Neuronal stem cell (in vitro differentiated cells): ENCODE measurements around the gene PPP2R1B.

Experiments
- DNase-seq: peaks from one replicate; pipeline ENCODE4 v3.0.0-alpha.2; 2013; ENCODE audit warnings: low spot score
- H2AFZ ChIP-seq: one replicate; pipeline ENCODE4 v1.6.1; 2013; ENCODE audit warnings: mild to moderate bottlenecking, low read length, inconsistent platforms
- H2AK5ac ChIP-seq: 2 replicates; pipeline ENCODE4 v1.6.1; 2013; ENCODE audit warnings: low read depth, mild to moderate bottlenecking, inconsistent platforms, low read length, moderate library complexity, mixed read lengths
- H2BK120ac ChIP-seq: 2 replicates; pipeline ENCODE4 v1.6.1; 2013; ENCODE audit warnings: low read depth, mild to moderate bottlenecking, inconsistent platforms, low read length, moderate library complexity, mixed read lengths
- H2BK12ac ChIP-seq: one replicate; pipeline ENCODE4 v1.6.1; 2013; ENCODE audit warnings: low read length, inconsistent platforms
- H2BK15ac ChIP-seq: 2 replicates; pipeline ENCODE4 v1.6.1; 2013; ENCODE audit warnings: mild to moderate bottlenecking, low read length, inconsistent platforms, mixed read lengths
- H2BK5ac ChIP-seq: one replicate; pipeline ENCODE4 v1.6.1; 2013; ENCODE audit warnings: inconsistent platforms, mild to moderate bottlenecking, low read length, moderate library complexity
- H3K14ac ChIP-seq: one replicate; pipeline ENCODE4 v1.6.1; 2013; ENCODE audit warnings: low read length, inconsistent platforms
- H3K18ac ChIP-seq: 2 replicates; pipeline ENCODE4 v1.6.1; 2013; ENCODE audit warnings: low read length, inconsistent platforms
- H3K23ac ChIP-seq: 2 replicates; pipeline ENCODE4 v1.6.1; 2013; ENCODE audit warnings: low read depth, mild to moderate bottlenecking, mixed read lengths, low read length, inconsistent platforms; ENCODE audit not compliant: poor library complexity
- H3K27ac ChIP-seq: replicated peaks from 3 replicates; pipeline ENCODE4 v1.5.1; 2013; ENCODE audit warnings: low read length, inconsistent platforms
- H3K27me3 ChIP-seq, 3 experiments: 2 replicates each; pipeline ENCODE4 v1.6.1; 2013; ENCODE audit warnings: low read length in 3 of 3, mild to moderate bottlenecking in 2 of 3, inconsistent platforms in 1 of 3, low read depth in 1 of 3, mixed read lengths in 1 of 3, moderate library complexity in 1 of 3; ENCODE audit not compliant: control insufficient read depth in 3 of 3, insufficient read depth in 3 of 3
- H3K36me3 ChIP-seq, 2 donors: replicated peaks in 1 of 2; 2 replicates each; pipeline ENCODE4 v1.6.1; 2013; ENCODE audit warnings: low read length in 2 of 2; ENCODE audit not compliant: control insufficient read depth in 2 of 2, insufficient read depth in 2 of 2
- H3K4ac ChIP-seq: 2 replicates; pipeline ENCODE4 v1.6.1; 2013; ENCODE audit warnings: inconsistent platforms, mild to moderate bottlenecking, low read length, moderate library complexity
- H3K4me1 ChIP-seq, 2 donors: 1 replicate in 1 of 2; 2 replicates in 1 of 2; pipeline ENCODE4 v1.6.1; 2013; ENCODE audit warnings: low read length in 2 of 2, low read depth in 1 of 2; ENCODE audit not compliant: control insufficient read depth in 2 of 2, insufficient read depth in 1 of 2
- H3K4me2 ChIP-seq: one replicate; pipeline ENCODE4 v1.6.1; 2013; ENCODE audit warnings: mild to moderate bottlenecking, low read length, inconsistent platforms; ENCODE audit not compliant: insufficient read depth, poor library complexity, severe bottlenecking
- H3K4me3 ChIP-seq, 2 donors: 2 replicates each; pipeline ENCODE4 v1.5.1; 2013; ENCODE audit warnings: low read length in 2 of 2, mild to moderate bottlenecking in 2 of 2, inconsistent platforms in 1 of 2, moderate library complexity in 1 of 2
- H3K79me1 ChIP-seq: one replicate; pipeline ENCODE4 v1.6.1; 2013; ENCODE audit warnings: low read depth, mild to moderate bottlenecking, inconsistent platforms, low read length, moderate library complexity
- H3K9ac ChIP-seq: one replicate; pipeline ENCODE4 v1.6.1; 2013; ENCODE audit warnings: mild to moderate bottlenecking, low read depth, low read length, inconsistent platforms; ENCODE audit not compliant: poor library complexity
- H3K9me3 ChIP-seq, 2 donors: replicated peaks in 1 of 2; 2 replicates each; pipeline versions ENCODE3 to v1.6.1; 2013; ENCODE audit warnings: low read length in 2 of 2, mild to moderate bottlenecking in 2 of 2, inconsistent platforms in 1 of 2, low read depth in 1 of 2, mixed read lengths in 1 of 2, moderate library complexity in 1 of 2; ENCODE audit not compliant: control insufficient read depth in 2 of 2, insufficient read depth in 1 of 2
- H4K8ac ChIP-seq: one replicate; pipeline ENCODE4 v1.6.1; 2013; ENCODE audit warnings: low read depth, mild to moderate bottlenecking, inconsistent platforms, low read length, moderate library complexity
- H4K91ac ChIP-seq: one replicate; pipeline ENCODE4 v1.6.1; 2013; ENCODE audit warnings: low read length, low read depth, mild to moderate bottlenecking, inconsistent platforms; ENCODE audit not compliant: poor library complexity
- WGBS, 2 donors: extraction: QIAGEN DNeasy Blood & Tissue Kit; methylation state at CpG; one replicate each; pipeline ENCODE4 v1.1.7; 2013; ENCODE audit warnings: missing lambda C conversion rate in 2 of 2, mixed read lengths in 1 of 2; ENCODE audit not compliant: insufficient read length in 2 of 2, insufficient replicate concordance in 1 of 2; ENCODE audit errors: extremely low coverage in 2 of 2; 5-methylcytosine and 5-hydroxymethylcytosine counted together

The PPP2R1B gene

DNA sequence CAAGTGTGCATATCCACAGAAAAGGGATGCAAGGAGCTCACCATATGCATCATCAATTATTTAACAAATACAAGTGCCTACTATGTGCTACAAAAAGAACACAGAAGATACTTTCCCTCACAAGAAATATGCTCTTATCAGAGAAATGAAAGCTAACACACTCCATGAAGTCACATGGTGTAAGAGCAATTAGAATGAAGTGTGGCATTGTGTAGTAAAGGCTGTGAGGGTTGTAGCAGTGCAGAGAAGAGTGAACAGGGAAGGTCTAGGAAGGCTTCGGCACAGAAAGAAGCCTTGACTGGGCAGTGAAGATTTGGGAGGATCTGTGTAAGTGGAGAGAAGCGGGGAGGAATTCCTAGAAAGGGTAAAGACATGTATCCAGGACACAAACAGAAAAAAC is 22.5 kb downstream of the PPP2R1B start:
- WGBS, 2 donors, result no CpG with 5 or more reads among the region's 2 CpGs
- Histone ChIP-seq H3K14ac (no peak overlapping the region), H2AK5ac (no peak overlapping the region), H2BK120ac (no peak overlapping the region), H3K27ac (no peak overlapping the region), H2BK12ac (no peak overlapping the region), H3K36me3 (peaks cover 24 to 82% of the 10 kb centered on the region in 2 donors), H3K4me3 (no peak overlapping the region), H4K8ac (no peak overlapping the region), H3K9me3 (peaks cover 0 to 5% of the 10 kb centered on the region in 2 donors), H2BK15ac (no peak overlapping the region), H3K23ac (no peak overlapping the region), H3K4me1 (peaks cover 0 to 6% of the 10 kb centered on the region in 2 donors), H2AFZ (no peak overlapping the region), H3K79me1 (no peaks in the 10 kb centered on the region), H3K4ac (no peak overlapping the region), H3K18ac (no peak overlapping the region), H3K4me2 (no peak overlapping the region), H3K9ac (no peak overlapping the region), H2BK5ac (no peak overlapping the region), H3K27me3 (no peaks in the 10 kb centered on the region), H4K91ac (no peak overlapping the region)
- DNase-seq, result no peak

DNA sequence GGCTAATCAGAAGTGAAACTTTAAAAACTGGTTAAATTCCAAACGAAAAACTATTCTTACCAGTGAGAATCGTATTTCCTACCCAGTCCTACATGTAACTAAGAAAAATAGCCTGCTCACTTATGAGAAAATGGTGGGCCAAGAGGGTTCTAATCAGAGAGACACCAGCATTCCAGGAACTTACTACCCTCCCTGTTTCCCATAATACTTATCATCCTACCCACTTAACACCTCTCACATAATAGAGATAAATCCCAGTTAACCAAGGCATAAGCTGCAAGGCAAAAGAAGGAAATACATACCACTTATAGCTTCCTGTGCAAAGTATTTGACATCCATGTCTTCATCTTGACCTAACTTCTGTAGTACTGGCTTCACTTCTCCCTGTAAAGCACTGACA is 24.4 kb downstream of the PPP2R1B start:
- H2BK12ac ChIP-seq, result no peak overlapping the region
- peaks cover 19 to 65% of the 10 kb centered on the region in 2 donors for H3K36me3 ChIP-seq
- no peak overlapping the region for H3K14ac ChIP-seq
- no peak overlapping the region for H2BK15ac ChIP-seq
- H3K4ac ChIP-seq, result no peak overlapping the region
- H2BK5ac ChIP-seq, result no peak overlapping the region
- no peak overlapping the region for H3K4me2 ChIP-seq
- no peak overlapping the region for H4K8ac ChIP-seq
- peaks cover 4 to 23% of the 10 kb centered on the region in 2 donors for H3K4me1 ChIP-seq
- H3K18ac ChIP-seq, result no peak overlapping the region
- no peak overlapping the region for H3K23ac ChIP-seq
- H3K27me3 ChIP-seq, result no peaks in the 10 kb centered on the region
- H3K27ac ChIP-seq, result no peak overlapping the region
- no CpG with 5 or more reads among the region's 2 CpGs for WGBS, 2 donors
- DNase-seq, result no peak
- no peak overlapping the region for H4K91ac ChIP-seq
- peaks cover 0 to 5% of the 10 kb centered on the region in 2 donors for H3K9me3 ChIP-seq
- H2AFZ ChIP-seq, result no peak overlapping the region
- H3K79me1 ChIP-seq, result no peaks in the 10 kb centered on the region
- no peak overlapping the region for H2BK120ac ChIP-seq
- H3K4me3 ChIP-seq, result no peak overlapping the region
- H3K9ac ChIP-seq, result no peak overlapping the region
- H2AK5ac ChIP-seq, result no peak overlapping the region

DNA sequence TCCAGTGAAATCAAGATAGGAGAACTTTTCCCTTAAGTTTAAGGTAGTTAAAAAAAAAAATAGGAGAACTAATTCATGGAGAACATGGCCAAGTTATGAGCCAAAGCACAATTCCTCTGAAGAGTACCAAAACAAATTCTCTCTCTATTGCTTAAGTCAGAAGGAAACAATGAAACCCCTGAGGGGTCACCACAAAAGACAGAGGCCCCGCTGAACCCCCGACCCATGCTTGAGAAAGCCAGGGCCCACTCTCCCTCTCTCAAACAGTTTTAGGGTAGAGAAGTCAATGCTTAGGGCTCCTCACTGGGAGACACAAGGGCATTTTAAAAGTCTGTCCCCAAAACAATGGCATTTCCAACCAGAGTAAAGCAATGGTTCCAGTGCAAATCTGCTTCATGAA is 26.9 kb downstream of the PPP2R1B start:
- no peak overlapping the region for H3K4ac ChIP-seq
- H2AFZ ChIP-seq, result no peak overlapping the region
- H2AK5ac ChIP-seq, result no peak overlapping the region
- H3K9ac ChIP-seq, result no peak overlapping the region
- no peak overlapping the region for H3K14ac ChIP-seq
- no peak overlapping the region for H4K91ac ChIP-seq
- no peak overlapping the region for H2BK5ac ChIP-seq
- no peaks in the 10 kb centered on the region for H3K9me3 ChIP-seq
- H2BK15ac ChIP-seq, result no peak overlapping the region
- WGBS, 2 donors, result no CpG with 5 or more reads among the region's 2 CpGs
- H3K27me3 ChIP-seq, result no peaks in the 10 kb centered on the region
- peaks cover 10 to 42% of the 10 kb centered on the region in 2 donors for H3K36me3 ChIP-seq
- no peak overlapping the region for H3K18ac ChIP-seq
- no peak overlapping the region for H4K8ac ChIP-seq
- peaks cover 6 to 47% of the 10 kb centered on the region in 2 donors for H3K4me1 ChIP-seq
- DNase-seq, result no peak
- no peak overlapping the region for H3K4me2 ChIP-seq
- no peak overlapping the region for H2BK120ac ChIP-seq
- H3K23ac ChIP-seq, result no peak overlapping the region
- H3K27ac ChIP-seq, result no peak overlapping the region
- no peak overlapping the region for H2BK12ac ChIP-seq
- H3K79me1 ChIP-seq, result no peaks in the 10 kb centered on the region
- no peak overlapping the region for H3K4me3 ChIP-seq

DNA sequence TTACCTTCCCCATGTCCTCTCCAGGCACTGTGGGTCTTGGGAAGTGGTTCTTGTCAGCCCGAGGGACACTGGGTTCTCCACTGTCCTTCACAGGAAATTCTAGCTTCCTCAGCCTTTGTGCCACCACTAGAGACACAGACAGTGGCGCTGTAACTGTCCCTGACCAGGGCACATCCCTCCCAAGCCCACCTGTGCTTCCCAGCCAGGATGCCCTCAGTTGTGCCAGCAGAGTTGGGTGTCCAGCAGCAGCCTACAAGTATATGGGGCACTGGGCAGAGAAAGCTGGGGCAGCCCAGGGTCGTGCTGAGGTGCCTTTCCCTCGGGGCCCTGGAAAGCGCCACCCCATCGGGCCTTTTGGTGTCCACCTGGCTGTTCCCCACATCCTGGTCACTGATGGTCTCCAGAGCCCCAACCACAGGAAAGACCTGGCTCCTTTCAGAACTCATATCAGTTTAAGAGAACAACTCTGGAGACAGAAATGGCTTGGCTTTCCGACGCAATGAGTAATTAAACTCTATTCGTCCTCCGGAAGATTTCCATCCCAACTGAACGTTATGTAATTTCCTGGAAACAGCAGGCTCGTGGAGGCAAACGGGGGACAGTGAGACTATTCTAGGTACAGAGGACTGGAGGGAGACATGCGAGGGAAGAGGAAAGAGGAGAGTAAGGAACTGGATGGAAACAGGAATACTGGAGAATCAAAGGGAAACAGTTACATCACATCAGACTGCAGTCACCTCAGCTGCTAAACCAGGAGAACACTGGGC is 28.6 kb downstream of the PPP2R1B start:
- Histone ChIP-seq H3K27ac (no peak overlapping the region), H3K9me3 (no peaks in the 10 kb centered on the region), H3K4me1 (peaks cover 15 to 62% of the 10 kb centered on the region in 2 donors), H3K4me2 (no peak overlapping the region), H3K27me3 (no peaks in the 10 kb centered on the region), H2BK120ac (no peak overlapping the region), H3K14ac (no peak overlapping the region), H4K8ac (no peak overlapping the region), H2AFZ (no peak overlapping the region), H3K4ac (no peak overlapping the region), H3K79me1 (no peaks in the 10 kb centered on the region), H4K91ac (no peak overlapping the region), H2BK12ac (no peak overlapping the region), H3K18ac (no peak overlapping the region), H3K36me3 (peaks cover 5 to 26% of the 10 kb centered on the region in 2 donors), H3K23ac (no peak overlapping the region), H2BK5ac (no peak overlapping the region), H2BK15ac (no peak overlapping the region), H2AK5ac (no peak overlapping the region), H3K9ac (no peak overlapping the region), H3K4me3 (no peak overlapping the region)
- WGBS, 2 donors, result no CpG with 5 or more reads among the region's 14 CpGs
- DNase-seq, result no peak
